ENCODE results near the gene ZDHHC22. TPM values are rescaled to one million over a fixed set of nuclear protein-coding genes. Genes with fewer than 3 reads are reported as not detected.

The ZDHHC22 gene
- polyA plus RNA-seq, 1 of the 3 experiments (the other 2 are of a cell fraction): not detected

- H3K4me1 ChIP-seq (ENCODE audit: control insufficient read depth in 1 of 2, insufficient read depth in 2 of 2, low read depth in 1 of 2, low read length in 1 of 2): peaks cover 0 to 4% of the 10 kb centered on the region in 2 experiments; a peak in 3 of 4 replicates
- no peak overlapping the region for H3K27ac ChIP-seq (ENCODE audit: low read depth in 2 of 2, low read length in 1 of 2)
- DNase-seq: no peak
- TF ChIP-seq, protein P1, sequence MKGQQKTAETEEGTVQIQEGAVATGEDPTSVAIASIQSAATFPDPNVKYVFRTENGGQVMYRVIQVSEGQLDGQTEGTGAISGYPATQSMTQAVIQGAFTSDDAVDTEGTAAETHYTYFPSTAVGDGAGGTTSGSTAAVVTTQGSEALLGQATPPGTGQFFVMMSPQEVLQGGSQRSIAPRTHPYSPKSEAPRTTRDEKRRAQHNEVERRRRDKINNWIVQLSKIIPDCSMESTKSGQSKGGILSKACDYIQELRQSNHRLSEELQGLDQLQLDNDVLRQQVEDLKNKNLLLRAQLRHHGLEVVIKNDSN (IDR thresholded peaks at IDR 0.05; ENCODE audit: borderline replicate concordance, low read depth): no peak
- no peak for TF ChIP-seq ELF1 (IDR thresholded peaks at IDR 0.05)
- no peak for TF ChIP-seq TCF12 (IDR thresholded peaks at IDR 0.05)
- TF ChIP-seq EZH2phosphoT487 (IDR thresholded peaks at IDR 0.05; ENCODE audit: borderline replicate concordance, low read depth): no peak
- TF ChIP-seq FOSL2 (IDR thresholded peaks at IDR 0.05; ENCODE audit: borderline replicate concordance, low read depth): no peak
- TF ChIP-seq FOXM1 (IDR thresholded peaks at IDR 0.05; ENCODE audit: low read depth): no peak
- no peak for TF ChIP-seq GABPA (IDR thresholded peaks at IDR 0.05; ENCODE audit: low read depth)
- TF ChIP-seq SIN3A (IDR thresholded peaks at IDR 0.05; ENCODE audit: borderline replicate concordance, low read depth, low read length): no peak
- no peak for TF ChIP-seq POLR2AphosphoS5 (IDR thresholded peaks at IDR 0.05; ENCODE audit: low read depth, low read length)
- TF ChIP-seq, protein P2, sequence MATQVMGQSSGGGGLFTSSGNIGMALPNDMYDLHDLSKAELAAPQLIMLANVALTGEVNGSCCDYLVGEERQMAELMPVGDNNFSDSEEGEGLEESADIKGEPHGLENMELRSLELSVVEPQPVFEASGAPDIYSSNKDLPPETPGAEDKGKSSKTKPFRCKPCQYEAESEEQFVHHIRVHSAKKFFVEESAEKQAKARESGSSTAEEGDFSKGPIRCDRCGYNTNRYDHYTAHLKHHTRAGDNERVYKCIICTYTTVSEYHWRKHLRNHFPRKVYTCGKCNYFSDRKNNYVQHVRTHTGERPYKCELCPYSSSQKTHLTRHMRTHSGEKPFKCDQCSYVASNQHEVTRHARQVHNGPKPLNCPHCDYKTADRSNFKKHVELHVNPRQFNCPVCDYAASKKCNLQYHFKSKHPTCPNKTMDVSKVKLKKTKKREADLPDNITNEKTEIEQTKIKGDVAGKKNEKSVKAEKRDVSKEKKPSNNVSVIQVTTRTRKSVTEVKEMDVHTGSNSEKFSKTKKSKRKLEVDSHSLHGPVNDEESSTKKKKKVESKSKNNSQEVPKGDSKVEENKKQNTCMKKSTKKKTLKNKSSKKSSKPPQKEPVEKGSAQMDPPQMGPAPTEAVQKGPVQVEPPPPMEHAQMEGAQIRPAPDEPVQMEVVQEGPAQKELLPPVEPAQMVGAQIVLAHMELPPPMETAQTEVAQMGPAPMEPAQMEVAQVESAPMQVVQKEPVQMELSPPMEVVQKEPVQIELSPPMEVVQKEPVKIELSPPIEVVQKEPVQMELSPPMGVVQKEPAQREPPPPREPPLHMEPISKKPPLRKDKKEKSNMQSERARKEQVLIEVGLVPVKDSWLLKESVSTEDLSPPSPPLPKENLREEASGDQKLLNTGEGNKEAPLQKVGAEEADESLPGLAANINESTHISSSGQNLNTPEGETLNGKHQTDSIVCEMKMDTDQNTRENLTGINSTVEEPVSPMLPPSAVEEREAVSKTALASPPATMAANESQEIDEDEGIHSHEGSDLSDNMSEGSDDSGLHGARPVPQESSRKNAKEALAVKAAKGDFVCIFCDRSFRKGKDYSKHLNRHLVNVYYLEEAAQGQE (IDR thresholded peaks at IDR 0.05; ENCODE audit: low read depth, low read length): no peak
- TF ChIP-seq RAD21 (IDR thresholded peaks at IDR 0.05; ENCODE audit: low read length): no peak
- TF ChIP-seq TAF1 (IDR thresholded peaks at IDR 0.05; ENCODE audit: borderline replicate concordance, low read depth, low read length): no peak
- H3K79me2 ChIP-seq (ENCODE audit: insufficient read depth): peaks cover 8% of the 10 kb centered on the region; the same call in 1 of the 2 replicates
- H3K4me2 ChIP-seq: no peak overlapping the region
- 0 out of 2 replicates have a peak, but pooled peaks cover 4% of the 10 kb centered on the region for H3K9me3 ChIP-seq
- H3K4me3 ChIP-seq (ENCODE audit: low read depth in 2 of 2, low read length in 1 of 2): no peak overlapping the region
- no peaks in the 10 kb centered on the region for H3K36me3 ChIP-seq (replicated peaks in 1 of 2; ENCODE audit: control insufficient read depth in 1 of 2, insufficient read depth in 2 of 2, low read length in 1 of 2)
- ChIA-PET POLR2A (no interaction called here), CTCF (interaction anchor here (1.5 to 17.4 kb wide), 4 partner anchors 9 to 220 kb away, joined by 4 to 309 read pairs (median 130); no protein-coding TSS in a partner anchor)
- H3K9me2 ChIP-seq: no peaks in the 10 kb centered on the region
- H2AFZ ChIP-seq (ENCODE audit: low read depth): no peak overlapping the region
- peaks cover 14% of the 10 kb centered on the region for H3F3A ChIP-seq (replicated peaks; ENCODE audit: insufficient read depth)
- H4K20me1 ChIP-seq (ENCODE audit: insufficient read depth): no peaks in the 10 kb centered on the region
- no peak overlapping the region for H3K9ac ChIP-seq
- no peaks in the 10 kb centered on the region for H3K27me3 ChIP-seq (ENCODE audit: insufficient read depth)
These were observed 50.1 kb downstream of the ZDHHC22 start for GRCh38 chr14:77091518-77091917.

GRCh38 chr14:77088645-77089044, 52.9 kb downstream of the ZDHHC22 start:
- H4K20me1 ChIP-seq (ENCODE audit: insufficient read depth): no peaks in the 10 kb centered on the region

More at GRCh38 chr14:77088645-77089044, 52.9 kb downstream of the ZDHHC22 start:
- ChIA-PET CTCF (interaction anchor here (1.1 to 17.4 kb wide), 3 partner anchors 10 to 217 kb away, joined by 3 to 309 read pairs (median 255); no protein-coding TSS in a partner anchor), POLR2A (no interaction called here)
- Histone ChIP-seq H3K9me2 (no peaks in the 10 kb centered on the region), H3K27ac (ENCODE audit: low read depth in 2 of 2, low read length in 1 of 2) (no peak overlapping the region), H3K4me3 (ENCODE audit: low read depth in 2 of 2, low read length in 1 of 2) (no peak overlapping the region), H3F3A (replicated peaks; ENCODE audit: insufficient read depth) (no peaks in the 10 kb centered on the region), H2AFZ (ENCODE audit: low read depth) (no peak overlapping the region), H3K9me3 (0 out of 2 replicates have a peak, but pooled peaks cover 4% of the 10 kb centered on the region), H3K36me3 (replicated peaks in 1 of 2; ENCODE audit: control insufficient read depth in 1 of 2, insufficient read depth in 2 of 2, low read length in 1 of 2) (no peaks in the 10 kb centered on the region), H3K9ac (no peak overlapping the region), H3K79me2 (ENCODE audit: insufficient read depth) (no peaks in the 10 kb centered on the region), H3K4me2 (no peak overlapping the region), H3K27me3 (ENCODE audit: insufficient read depth) (no peaks in the 10 kb centered on the region; the same call in 1 of the 2 replicates), H3K4me1 (ENCODE audit: control insufficient read depth in 1 of 2, insufficient read depth in 2 of 2, low read depth in 1 of 2, low read length in 1 of 2) (peaks cover 0 to 5% of the 10 kb centered on the region in 2 experiments; a peak in 2 of 4 replicates)
- 58% methylated on average over 2 of the region's 2 CpGs for WGBS (ENCODE audit: low lambda C conversion rate)
- no peak for DNase-seq
- TF ChIP-seq SIN3A (IDR thresholded peaks at IDR 0.05; ENCODE audit: borderline replicate concordance, low read depth, low read length) (no peak), NFIC (IDR thresholded peaks at IDR 0.05; ENCODE audit: borderline replicate concordance) (no peak), RXRA (IDR thresholded peaks at IDR 0.05; ENCODE audit: borderline replicate concordance, low read depth) (no peak), EP300 (IDR thresholded peaks at IDR 0.05; ENCODE audit: borderline replicate concordance in 1 of 2, low read depth in 1 of 2, low read length in 1 of 2) (no peak), TCF12 (IDR thresholded peaks at IDR 0.05) (no peak), IRF3 (IDR thresholded peaks at IDR 0.05; ENCODE audit: low read depth, low read length) (no peak), RCOR1 (IDR thresholded peaks at IDR 0.05; ENCODE audit: low read length) (no peak), ELF1 (IDR thresholded peaks at IDR 0.05) (no peak), GABPA (IDR thresholded peaks at IDR 0.05; ENCODE audit: low read depth) (no peak)

Data from SK-N-SH (cell line).